UCSD-AML1 (cell line): ENCODE results near the gene PSPH.
"Not testable (repeated sequence)": the region's sequence is repeated elsewhere in the genome, so short reads cannot be mapped to it uniquely, and the experiment has no call there.

Experiments
- DNase-seq: peaks from one replicate; lab custom pipeline; 2025; ENCODE audit not compliant: unreplicated experiment; lab: John Stamatoyannopoulos, UW

The PSPH gene

DNA sequence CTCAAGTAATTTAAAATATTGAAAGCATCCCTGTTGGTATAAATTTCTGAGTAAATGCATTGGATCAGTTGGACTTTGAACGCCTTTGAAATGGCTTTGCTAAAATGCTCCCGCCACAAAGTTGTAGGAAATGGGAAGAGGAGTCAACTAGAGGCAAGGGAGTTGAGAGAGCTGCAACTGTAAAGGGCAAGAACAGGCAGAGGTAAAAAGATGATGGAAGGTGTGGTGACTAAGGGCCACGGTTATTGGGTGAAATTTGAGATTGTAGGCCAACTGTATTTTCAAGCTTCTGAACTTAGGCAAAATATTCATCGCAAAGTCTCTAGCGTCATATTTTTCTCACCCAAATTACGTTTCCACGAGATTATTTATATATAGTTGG lies 12.2 kb upstream of the PSPH start:
- DNase-seq, result no peak

- DNase-seq, result no peak
Measured at GRCh38 chr7:56062382-56062781, 11.1 kb upstream of the PSPH start.

DNA sequence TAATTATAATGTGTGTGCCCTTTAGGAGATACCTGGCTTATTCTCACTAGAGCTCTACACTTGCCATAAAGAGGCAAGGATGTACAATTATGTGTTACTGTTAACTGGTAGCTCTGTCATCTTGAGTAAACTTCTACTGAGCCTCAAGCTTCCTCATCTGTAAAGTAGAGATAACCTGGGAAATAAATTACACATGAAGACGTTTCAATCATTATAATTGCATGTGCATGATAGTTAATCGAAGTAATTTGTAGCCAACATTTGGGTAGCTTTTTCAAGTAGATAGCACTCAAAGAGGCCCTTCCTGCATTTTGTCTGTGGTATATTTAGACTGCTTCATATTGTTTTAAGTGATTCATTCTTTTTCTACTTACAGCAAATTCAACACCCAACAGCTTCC lies 2.7 kb upstream of the PSPH start:
- DNase-seq, result no peak

GRCh38 chr7:56053379-56053778 lies 2.1 kb upstream of the PSPH start:
- no peak for DNase-seq

GRCh38 chr7:56051053-56051338 lies 248 bp downstream of the PSPH start:
- no peak for DNase-seq

GRCh38 chr7:56048763-56049162 lies 2.5 kb downstream of the PSPH start:
- DNase-seq, result not testable (repeated sequence)

DNA sequence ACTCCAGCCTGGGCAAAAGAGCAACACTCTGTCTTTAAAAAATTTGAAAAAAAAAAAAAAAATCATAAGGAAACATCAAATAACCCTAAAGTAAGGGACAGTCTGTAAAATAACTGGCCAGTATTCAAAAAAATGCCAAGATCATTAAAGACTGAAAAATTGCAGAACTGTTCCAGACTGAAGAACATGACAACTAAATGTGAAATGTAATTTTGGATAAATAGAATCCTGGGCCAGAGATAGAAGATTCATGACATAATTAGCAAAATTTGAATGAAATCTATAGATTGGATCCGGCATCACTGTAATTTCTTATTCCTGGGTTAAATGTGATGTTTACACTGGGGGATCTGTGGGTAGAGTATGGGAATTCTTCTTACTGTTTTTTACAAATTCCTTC lies 3.0 kb downstream of the PSPH start:
- DNase-seq, result no peak

DNA sequence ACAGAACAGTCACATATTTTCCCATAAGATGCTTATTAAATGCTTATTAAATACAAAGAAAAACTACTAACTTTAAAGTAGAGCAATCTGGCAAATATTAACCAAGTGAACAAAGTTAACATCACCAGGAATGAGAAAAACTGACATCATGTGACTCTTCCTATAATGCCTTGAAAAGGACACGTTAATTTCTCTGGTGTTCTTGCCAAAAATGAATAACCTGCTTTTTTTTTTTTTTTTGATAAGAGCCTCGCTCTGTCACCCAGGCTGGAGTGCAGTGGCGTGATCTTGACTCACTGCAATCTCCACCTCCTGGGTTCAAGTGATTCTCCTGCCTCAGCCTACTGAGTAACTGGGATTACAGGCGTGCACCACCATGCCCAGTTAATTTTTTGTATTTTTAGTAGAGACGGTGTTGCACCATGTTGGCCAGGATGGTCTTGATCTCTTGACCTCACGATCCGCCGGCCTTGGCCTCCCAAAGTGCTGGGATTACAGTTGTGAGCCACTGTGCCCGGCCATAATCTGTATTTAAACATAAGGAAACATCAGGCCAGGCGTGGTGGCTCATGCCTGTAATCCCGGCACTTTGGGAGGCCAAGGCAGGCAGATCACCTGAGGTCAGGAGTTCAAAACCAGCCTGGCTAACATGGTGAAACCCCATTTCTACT lies 3.7 kb downstream of the PSPH start:
- not testable (repeated sequence) for DNase-seq

DNA sequence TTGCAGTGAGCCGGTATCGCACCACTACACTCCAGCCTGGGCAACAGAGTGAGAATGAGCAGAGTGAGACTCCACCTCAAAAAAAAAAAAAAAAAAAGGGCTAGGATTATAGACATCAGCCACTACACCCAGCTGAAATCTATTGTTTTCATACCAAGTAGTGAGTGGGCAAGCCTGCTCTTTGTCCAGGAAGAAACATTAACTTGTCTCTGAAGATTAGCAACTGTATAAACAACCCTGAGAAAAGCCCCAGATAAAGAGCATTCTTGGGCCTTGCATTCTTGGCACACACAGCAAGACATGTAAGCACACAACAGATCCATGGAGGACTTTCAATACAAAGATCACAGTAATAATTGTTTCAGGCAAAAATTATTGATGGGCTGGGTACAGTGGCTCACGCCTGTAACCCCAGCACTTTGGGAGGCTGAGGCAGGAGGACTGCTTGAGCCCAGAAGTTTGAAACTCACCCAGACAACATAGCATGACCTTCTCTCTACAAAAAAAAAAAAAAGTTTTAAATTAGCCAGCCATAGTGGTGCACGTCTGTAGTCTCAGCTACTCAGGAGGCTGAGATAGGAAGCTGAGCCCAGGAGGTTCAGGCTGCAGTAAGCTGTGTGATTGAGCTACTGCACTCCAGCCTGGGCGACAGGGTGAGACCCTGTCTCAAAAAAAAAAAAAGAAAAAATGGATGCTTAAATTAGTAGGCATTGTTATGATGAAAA lies 4.4 kb downstream of the PSPH start:
- DNase-seq, result no peak

- not testable (repeated sequence) for DNase-seq
Measured at GRCh38 chr7:56045758-56046157, 5.5 kb downstream of the PSPH start.

DNA sequence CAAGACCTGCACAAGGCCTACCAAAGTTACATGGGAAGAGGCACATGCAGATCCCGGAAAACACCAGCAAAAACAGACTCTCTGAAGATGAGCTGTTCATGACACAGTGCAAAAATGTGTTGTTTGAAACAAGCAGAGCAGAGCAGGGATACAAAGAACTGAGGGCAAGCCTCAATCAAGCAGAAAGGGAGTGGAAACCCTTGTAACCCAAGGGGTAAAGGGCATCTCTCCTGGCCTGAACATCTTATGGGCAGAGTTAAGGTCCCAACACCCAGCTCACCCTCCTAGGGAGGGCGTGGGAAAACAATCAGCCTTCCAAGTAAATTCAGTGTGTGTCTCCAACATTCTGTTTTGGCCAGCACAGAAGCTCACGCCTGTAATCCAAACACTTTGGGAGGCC lies 10.5 kb downstream of the PSPH start:
- DNase-seq, result no peak

GRCh38 chr7:56033671-56034432 lies 17.4 kb downstream of the PSPH start:
- peak; percentile 51 for DNase-seq

- not testable (repeated sequence) for DNase-seq
Measured at GRCh38 chr7:56032578-56032977, 18.7 kb downstream of the PSPH start.

DNA sequence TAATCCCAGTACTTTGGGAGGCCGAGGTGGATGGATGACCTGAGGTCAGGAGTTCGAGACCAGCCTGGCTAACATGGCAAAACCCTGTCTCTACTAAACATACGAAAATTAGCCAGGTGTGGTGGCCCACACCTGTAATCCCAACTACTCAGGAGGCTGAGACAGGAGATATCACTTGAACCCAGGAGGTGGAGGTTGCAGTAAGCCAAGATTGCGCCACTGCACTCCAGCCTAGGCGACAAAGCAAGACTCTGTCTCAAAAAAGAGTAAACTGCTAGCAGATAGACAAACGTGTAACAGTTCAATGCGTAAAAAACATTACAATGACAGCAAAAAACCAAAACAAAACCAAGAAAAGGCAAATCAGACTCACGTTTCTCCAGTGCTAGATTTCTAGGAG lies 19.7 kb downstream of the PSPH start:
- DNase-seq, result not testable (repeated sequence)

GRCh38 chr7:56030340-56030739 lies 20.9 kb downstream of the PSPH start:
- DNase-seq, result no peak

DNA sequence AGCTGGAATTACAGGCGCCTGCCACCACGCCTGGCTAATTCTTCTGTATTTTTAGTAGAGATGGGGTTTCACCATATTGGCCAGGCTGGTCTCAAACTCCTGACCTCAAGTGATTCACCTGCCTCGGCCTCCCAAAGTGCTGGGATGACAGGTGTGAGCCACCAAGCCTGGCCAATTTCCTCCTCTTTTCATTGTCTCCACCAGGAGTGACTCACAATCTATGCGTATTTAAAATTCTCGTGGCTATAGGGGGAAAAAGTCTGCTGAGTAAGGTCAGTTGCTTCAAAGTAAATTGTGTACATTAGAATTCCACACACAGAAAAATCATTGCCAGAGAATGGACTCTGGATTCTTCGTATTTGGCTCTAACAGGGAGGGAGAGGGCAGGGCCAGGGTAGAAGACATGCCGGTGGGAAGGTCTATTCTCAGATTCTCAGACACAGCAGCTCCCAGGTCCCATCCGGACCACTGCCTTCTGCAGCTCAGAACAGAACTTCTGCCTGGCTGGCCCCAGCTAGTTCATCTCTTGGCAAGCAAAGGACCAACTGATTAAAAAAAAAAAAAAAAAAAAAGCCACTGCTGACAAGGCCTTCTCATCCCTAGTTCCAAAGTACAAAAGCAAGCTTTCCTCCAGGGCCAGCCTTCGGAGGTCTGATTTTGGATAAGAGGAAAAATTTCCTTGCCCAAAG lies 22.2 kb downstream of the PSPH start:
- no peak for DNase-seq

DNA sequence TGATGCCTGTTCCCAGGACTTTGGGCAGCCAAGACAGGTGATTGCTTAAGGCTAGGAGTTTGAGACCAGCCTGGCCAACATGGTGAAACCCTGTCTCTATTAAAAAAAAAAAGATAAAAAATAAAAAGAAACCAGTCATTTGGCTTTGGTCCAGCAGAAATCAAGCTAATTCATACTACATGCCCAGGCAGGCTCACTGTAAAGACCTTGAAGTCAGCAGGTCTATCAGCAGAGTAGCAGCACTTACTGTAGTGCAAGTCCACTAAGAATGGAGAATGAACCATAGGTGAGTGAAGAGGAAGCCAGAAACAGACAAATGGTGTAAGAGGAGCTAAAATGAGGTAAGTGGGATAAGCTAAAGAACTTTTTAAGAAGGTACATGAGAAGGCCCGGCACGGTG lies 24.7 kb downstream of the PSPH start:
- DNase-seq, result no peak

- DNase-seq, result no peak
Measured at GRCh38 chr7:56023500-56023899, 27.7 kb downstream of the PSPH start.

DNA sequence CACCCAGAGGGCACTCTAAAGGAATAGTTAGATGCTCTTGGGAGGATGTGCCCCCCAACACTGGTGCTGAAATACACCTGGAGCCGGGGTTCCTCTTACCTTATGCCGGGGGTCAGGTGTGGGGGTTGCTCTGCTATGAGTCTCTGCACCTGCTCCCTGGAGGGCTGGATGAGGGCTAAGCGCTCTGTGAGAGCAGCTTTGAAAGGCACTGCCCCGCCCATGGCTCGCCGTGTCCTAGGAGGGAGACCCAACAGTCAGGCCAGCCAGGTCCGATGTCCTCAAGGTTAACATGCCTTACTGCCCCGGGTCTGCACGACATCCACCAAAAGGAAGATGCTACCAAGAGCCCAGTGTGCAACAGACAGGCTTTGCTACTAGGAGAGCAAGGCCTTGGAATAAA lies 31.7 kb downstream of the PSPH start:
- DNase-seq, result no peak

DNA sequence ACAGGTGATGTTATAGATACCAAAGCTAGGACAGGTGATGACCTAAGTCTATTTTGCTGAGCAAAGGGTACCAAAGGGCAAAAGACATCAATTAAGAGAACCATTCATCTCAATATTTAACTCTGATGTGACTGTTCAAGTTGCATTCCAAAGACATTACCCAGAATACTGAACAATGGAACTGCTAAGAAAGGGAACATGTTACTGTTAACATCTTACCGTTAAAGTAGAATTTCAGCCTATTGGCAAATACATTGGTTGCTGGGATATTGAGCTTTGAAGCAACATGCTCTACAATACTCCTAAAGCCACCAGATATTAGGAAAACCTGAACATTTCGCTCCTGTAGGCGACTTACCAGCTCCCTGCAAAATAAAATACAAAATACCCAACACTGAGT lies 34.2 kb downstream of the PSPH start:
- not testable (repeated sequence) for DNase-seq

GRCh38 chr7:56009695-56010094 lies 41.5 kb downstream of the PSPH start:
- DNase-seq, result no peak

DNA sequence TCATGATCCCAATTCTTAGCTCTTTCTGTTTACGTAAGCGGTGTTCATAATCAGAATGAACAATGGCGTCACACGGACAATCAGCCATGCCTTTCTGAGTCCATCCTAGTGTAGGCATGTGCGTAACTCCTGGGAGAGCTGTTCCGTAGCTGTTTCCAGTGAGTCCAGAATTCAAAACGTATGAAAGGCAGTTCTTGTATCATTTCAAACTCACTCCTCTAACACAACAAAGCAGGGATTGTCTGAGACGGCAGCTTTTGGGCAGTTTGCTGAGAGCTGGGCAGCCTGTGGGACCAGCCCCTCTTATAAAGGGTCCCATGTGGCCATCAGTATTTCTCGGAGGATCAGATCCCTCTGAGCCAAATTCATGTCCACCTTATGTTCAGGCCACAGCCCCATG lies 43.4 kb downstream of the PSPH start:
- DNase-seq, result no peak
